Measurements from ENCODE around the gene TSPAN19. TPM values are rescaled to one million over a fixed set of nuclear protein-coding genes. Genes with fewer than 3 reads are reported as not detected.

The TSPAN19 gene
- total and polyA plus RNA-seq, 2 of the 13 experiments (the other 11 are each of a cell fraction or from before 2014, with no cell fraction given), result not detected

DNA sequence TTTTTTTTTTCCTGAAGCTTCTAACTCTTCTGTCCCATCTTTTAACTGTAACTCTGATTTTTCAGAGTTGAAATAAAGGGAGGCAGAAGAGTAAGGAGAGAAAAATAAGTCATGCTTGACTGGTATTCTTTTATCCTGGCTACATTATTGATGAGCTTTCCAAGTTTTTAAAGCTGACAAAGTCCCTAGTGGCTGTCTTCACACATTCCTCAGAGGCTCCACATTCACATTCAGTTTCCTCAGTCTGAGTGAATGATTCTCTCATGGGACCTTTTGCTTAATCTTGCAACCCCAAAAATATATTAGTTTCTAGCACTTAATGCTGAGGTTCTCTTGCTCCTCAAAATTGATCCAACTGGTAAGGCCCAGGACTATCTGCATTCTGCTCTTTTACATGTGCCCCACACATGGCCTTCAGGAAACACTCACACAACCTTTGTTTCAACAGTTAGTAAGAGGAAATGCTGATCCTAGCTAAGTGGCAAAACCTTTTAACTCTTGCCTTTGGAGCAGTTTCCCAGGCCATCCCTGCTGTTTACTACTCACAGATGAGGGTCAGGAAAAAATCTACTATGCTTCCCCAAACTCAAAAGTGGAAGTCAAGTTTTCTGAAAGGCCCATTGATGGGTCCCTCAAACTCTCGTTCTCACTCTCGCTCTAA lies 61.8 kb downstream of the TSPAN19 start:
- in situ Hi-C loops (cut with HindIII; ENCODE audit: extremely low pct_ligation_motif_present, low pct_unique_long_range_greater_than_20kb), result no loop called here
- Histone ChIP-seq H3K4me1 (ENCODE audit: insufficient read depth, low read length) (no peaks in the 10 kb centered on the region), H4K20me1 (ENCODE audit: insufficient read depth, low read length) (no peaks in the 10 kb centered on the region), H3K4me3 (replicated peaks in 1 of 3; ENCODE audit: insufficient read depth in 1 of 3, low read depth in 2 of 3, low read length in 3 of 3) (no peak overlapping the region), H3K9ac (ENCODE audit: insufficient read depth, low read depth, low read length) (no peak overlapping the region), H2AFZ (ENCODE audit: low read length) (no peak overlapping the region), H3K27ac (ENCODE audit: extremely low read length, insufficient read depth, low read length) (no peak overlapping the region), H3K27me3 (ENCODE audit: control insufficient read depth in 1 of 2, insufficient read depth in 2 of 2, low read length in 2 of 2) (no peaks in the 10 kb centered on the region), H3K79me2 (ENCODE audit: insufficient read depth, low read length) (no peaks in the 10 kb centered on the region), H3K36me3 (replicated peaks in 1 of 2; ENCODE audit: control insufficient read depth in 1 of 2, insufficient read depth in 2 of 2, low read length in 2 of 2) (no peaks in the 10 kb centered on the region), H3K9me3 (ENCODE audit: low read length) (no peaks in the 10 kb centered on the region), H3K4me2 (ENCODE audit: low read depth, low read length) (no peak overlapping the region)
- ChIA-PET CTCF (ENCODE audit: low intra/inter-chr PET ratio, low total read pairs) (no interaction called here), POLR2A (no interaction called here)
- 6% methylated on average over 2 of the region's 2 CpGs for WGBS (ENCODE audit: low lambda C conversion rate)
- DNase-seq (ENCODE audit: low spot score) (no peak), ATAC-seq (no peak), FAIRE-seq (no peak)
- TF ChIP-seq ZNF777 (CRISPR knock-in tag; IDR thresholded peaks at IDR 0.05) (no peak), ASH2L (IDR thresholded peaks at IDR 0.05; ENCODE audit: insufficient read length, low read depth, low read length) (no peak), ATF7 (IDR thresholded peaks at IDR 0.05) (no peak), ATF7 (CRISPR knock-in tag; IDR thresholded peaks at IDR 0.05) (no peak), ZNF530 (CRISPR knock-in tag; IDR thresholded peaks at IDR 0.05; ENCODE audit: low read depth) (no peak), SSRP1 (CRISPR knock-in tag; IDR thresholded peaks at IDR 0.05) (no peak), NRL (CRISPR knock-in tag; IDR thresholded peaks at IDR 0.05; ENCODE audit: borderline replicate concordance) (no peak), PAF1 (CRISPR knock-in tag; IDR thresholded peaks at IDR 0.05) (no peak), ZNF180 (CRISPR knock-in tag; IDR thresholded peaks at IDR 0.05; ENCODE audit: borderline replicate concordance, low read depth) (no peak), SRY (CRISPR knock-in tag; IDR thresholded peaks at IDR 0.05) (no peak), ZNF672 (CRISPR knock-in tag; IDR thresholded peaks at IDR 0.05) (no peak), PAX8 (CRISPR knock-in tag; IDR thresholded peaks at IDR 0.05; ENCODE audit: borderline replicate concordance) (no peak), PRDM4 (CRISPR knock-in tag; IDR thresholded peaks at IDR 0.05; ENCODE audit: borderline replicate concordance) (no peak)
- TF ChIP-seq, protein P1, sequence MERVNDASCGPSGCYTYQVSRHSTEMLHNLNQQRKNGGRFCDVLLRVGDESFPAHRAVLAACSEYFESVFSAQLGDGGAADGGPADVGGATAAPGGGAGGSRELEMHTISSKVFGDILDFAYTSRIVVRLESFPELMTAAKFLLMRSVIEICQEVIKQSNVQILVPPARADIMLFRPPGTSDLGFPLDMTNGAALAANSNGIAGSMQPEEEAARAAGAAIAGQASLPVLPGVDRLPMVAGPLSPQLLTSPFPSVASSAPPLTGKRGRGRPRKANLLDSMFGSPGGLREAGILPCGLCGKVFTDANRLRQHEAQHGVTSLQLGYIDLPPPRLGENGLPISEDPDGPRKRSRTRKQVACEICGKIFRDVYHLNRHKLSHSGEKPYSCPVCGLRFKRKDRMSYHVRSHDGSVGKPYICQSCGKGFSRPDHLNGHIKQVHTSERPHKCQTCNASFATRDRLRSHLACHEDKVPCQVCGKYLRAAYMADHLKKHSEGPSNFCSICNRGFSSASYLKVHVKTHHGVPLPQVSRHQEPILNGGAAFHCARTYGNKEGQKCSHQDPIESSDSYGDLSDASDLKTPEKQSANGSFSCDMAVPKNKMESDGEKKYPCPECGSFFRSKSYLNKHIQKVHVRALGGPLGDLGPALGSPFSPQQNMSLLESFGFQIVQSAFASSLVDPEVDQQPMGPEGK (CRISPR knock-in tag; IDR thresholded peaks at IDR 0.05), result no peak
- no TSS peak for BruUV-seq (replicated peaks)
- intact Hi-C loops (cut with micrococcal nuclease; ENCODE audit: unreplicated experiment), result no loop called here
